Esophagus muscularis mucosa (tissue), 4 donors: ENCODE data around the gene RUNX3. TPM values are rescaled to one million over a fixed set of nuclear protein-coding genes. Genes with fewer than 3 reads are reported as not detected.

Experiments used
- DNase-seq: peaks from one replicate; pipeline ENCODE4 v3.0.0-alpha.2; 2017; ENCODE audit errors: extremely low spot score
- H3K27ac ChIP-seq, 4 donors: fragments of 200-600 bp; sonication (generic); replicated peaks in 1 of 4; 1 replicate in 3 of 4; 2 replicates in 1 of 4; pipeline ENCODE4 v1.5.1; 2016 to 2019; ENCODE audit warnings: mild to moderate bottlenecking in 1 of 4
- H3K27me3 ChIP-seq, 4 donors: fragments of 200-600 bp; sonication (generic); one replicate each; pipeline versions ENCODE4 v1.5.1 to v1.6.0; 2016 to 2019
- H3K36me3 ChIP-seq, 4 donors: fragments of 200-600 bp; sonication (generic); one replicate each; pipeline ENCODE4 v1.5.1; 2016 to 2019
- H3K4me1 ChIP-seq, 4 donors: fragments of 200-600 bp; sonication (generic); one replicate each; pipeline ENCODE4 v1.5.1; 2016 to 2019
- H3K4me3 ChIP-seq, 4 donors: fragments of 200-600 bp; sonication (generic); 1 replicate in 2 of 4; 2 replicates in 2 of 4; pipeline ENCODE4 v1.5.1; 2016 to 2019; ENCODE audit warnings: mild to moderate bottlenecking in 4 of 4, moderate library complexity in 1 of 4
- H3K9me3 ChIP-seq, 4 donors: fragments of 200-600 bp; sonication (generic); 1 replicate in 3 of 4; 2 replicates in 1 of 4; pipeline ENCODE4 v1.5.1; 2016 to 2019
- CTCF ChIP-seq, 3 experiments: fragments of 200-600 bp in 2 of 3; fragments of 450-650 bp in 1 of 3; sonication (generic) in 2 of 3; IDR thresholded peaks; one replicate each; pipeline ENCODE4 v1.5.1; 2017 to 2019; ENCODE audit warnings: antibody characterized with exemption in 3 of 3, mild to moderate bottlenecking in 2 of 3, moderate library complexity in 1 of 3
- EP300 ChIP-seq: sonication (generic); formaldehyde crosslinking; IDR thresholded peaks from one replicate; pipeline ENCODE4 v1.6.1; 2017; ENCODE audit warnings: antibody characterized with exemption
- POLR2A ChIP-seq: fragments of 450-650 bp; IDR thresholded peaks from one replicate; pipeline ENCODE4 v1.6.1; 2017; ENCODE audit warnings: antibody characterized with exemption, moderate library complexity, mild to moderate bottlenecking, low read depth
- POLR2AphosphoS5 ChIP-seq, 2 donors: sonication (generic); formaldehyde crosslinking; IDR thresholded peaks; one replicate each; pipeline ENCODE4 v1.6.1; 2017; ENCODE audit warnings: antibody characterized with exemption in 2 of 2
- WGBS: methylation state at CpG from one replicate; pipeline ENCODE4 v1.1.5; 2018; 5-methylcytosine and 5-hydroxymethylcytosine counted together
- intact Hi-C: fragments of 100-400 bp; cut with DNase I; formaldehyde crosslinking; loops from one replicate; pipeline ENCODE4 v1.15.1; 2023
- total RNA-seq, 4 donors: library from RNA; depleted of rRNA; stranded (reverse); fragments of >200 nt; gene quantifications; one replicate each; pipeline versions ENCODE4 v1.1.0 to v1.2.1, GENCODE V29; 2016

Gene RUNX3
- total RNA-seq, 4 donors from 2014 or later, result 0.91 to 4.4 (median 2.3) TPM

DNA sequence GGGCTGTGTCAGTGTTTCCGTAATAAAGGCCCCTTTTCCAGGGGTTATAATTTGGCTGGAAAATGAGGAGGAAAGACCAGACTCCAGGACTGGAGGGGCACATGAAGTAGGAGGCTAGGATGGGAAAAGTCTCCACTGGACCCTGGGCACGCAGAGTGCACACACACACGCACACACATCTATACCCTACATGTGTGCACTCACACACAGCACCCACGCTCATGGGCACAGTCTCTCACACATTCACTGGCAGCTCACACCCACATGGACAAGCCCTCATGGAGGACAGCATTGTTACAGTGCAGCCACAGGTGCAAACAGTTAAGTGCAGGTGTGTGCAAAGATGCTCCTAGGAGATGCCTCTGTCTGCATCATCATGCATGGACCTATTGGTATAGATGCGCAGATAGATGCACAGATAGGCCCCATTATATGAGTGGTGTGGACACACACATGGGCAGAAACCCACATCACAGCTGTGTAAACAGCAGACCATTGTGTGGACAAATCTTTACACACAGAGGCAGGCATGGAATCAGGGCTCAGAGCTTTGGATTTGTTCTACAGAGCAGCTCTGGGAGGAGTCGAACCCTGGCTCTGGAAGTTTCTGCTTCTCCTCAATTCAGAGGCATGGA is 9.1 kb upstream of the RUNX3 start:
- H3K27ac ChIP-seq, result no peak overlapping the region
- 92% methylated on average over 6 of the region's 6 CpGs for WGBS
- peaks cover 0 to 45% (median 6%) of the 10 kb centered on the region in 4 donors for H3K27me3 ChIP-seq
- H3K9me3 ChIP-seq, result no peaks in the 10 kb centered on the region
- H3K4me3 ChIP-seq, result no peak overlapping the region
- no peaks in the 10 kb centered on the region for H3K4me1 ChIP-seq
- TF ChIP-seq POLR2A, result no peak
- H3K36me3 ChIP-seq, result no peaks in the 10 kb centered on the region
- DNase-seq, result no peak
- intact Hi-C loops, result loop anchor here (10.0 kb wide), 2 partner anchors 156 to 266 kb away; no protein-coding TSS in a partner anchor

- Histone ChIP-seq H3K9me3 (no peaks in the 10 kb centered on the region), H3K36me3 (no peaks in the 10 kb centered on the region), H3K27me3 (peaks cover 0 to 54% (median 15%) of the 10 kb centered on the region in 4 donors), H3K4me1 (no peaks in the 10 kb centered on the region), H3K4me3 (no peak overlapping the region), H3K27ac (no peak overlapping the region)
- intact Hi-C loops, result loop anchor here (10.0 kb wide), 2 partner anchors 157 to 267 kb away; no protein-coding TSS in a partner anchor
- TF ChIP-seq CTCF (IDR thresholded peaks at IDR 0.05) (no peak), POLR2AphosphoS5 (IDR thresholded peaks at IDR 0.05) (no peak), EP300 (no peak), POLR2A (no peak)
- DNase-seq, result no peak
- 83% methylated on average over 7 of the region's 7 CpGs for WGBS
Observed at GRCh38 chr1:24938276-24938675, 8.2 kb upstream of the RUNX3 start.

DNA sequence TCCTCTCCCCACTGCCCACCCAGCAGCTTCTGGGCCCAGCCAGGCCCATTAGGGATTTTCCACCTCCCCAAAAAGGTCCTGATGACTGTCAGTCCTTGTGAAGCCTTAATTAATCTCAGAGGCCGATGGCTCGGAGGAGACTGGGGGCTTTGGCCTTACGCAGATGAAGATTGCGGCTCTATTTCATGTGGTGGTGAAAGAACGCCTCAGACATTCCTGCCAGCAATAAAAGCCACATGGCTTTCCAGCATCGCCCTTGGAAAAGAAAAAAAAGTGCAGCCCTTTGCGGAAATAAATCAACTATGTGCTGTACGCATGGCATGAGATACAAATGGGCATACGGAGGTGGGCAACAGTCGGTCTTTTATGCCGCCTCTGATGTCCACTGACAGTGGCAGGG is 6.6 kb upstream of the RUNX3 start:
- intact Hi-C loops, result loop anchor here (10.0 kb wide), 2 partner anchors 158 to 268 kb away; no protein-coding TSS in a partner anchor
- no peak for DNase-seq
- Histone ChIP-seq H3K36me3 (no peaks in the 10 kb centered on the region), H3K27me3 (peaks cover 0 to 55% (median 31%) of the 10 kb centered on the region in 4 donors), H3K4me1 (peaks cover 7 to 12% (median 11%) of the 10 kb centered on the region in 4 donors), H3K4me3 (no peak overlapping the region), H3K9me3 (no peaks in the 10 kb centered on the region), H3K27ac (no peak overlapping the region)
- WGBS, result 93% methylated on average over 11 of the region's 11 CpGs
- no peak for TF ChIP-seq POLR2AphosphoS5 (IDR thresholded peaks at IDR 0.05)
- no peak for TF ChIP-seq POLR2A
- TF ChIP-seq EP300, result no peak
- no peak for TF ChIP-seq CTCF (IDR thresholded peaks at IDR 0.05)

DNA sequence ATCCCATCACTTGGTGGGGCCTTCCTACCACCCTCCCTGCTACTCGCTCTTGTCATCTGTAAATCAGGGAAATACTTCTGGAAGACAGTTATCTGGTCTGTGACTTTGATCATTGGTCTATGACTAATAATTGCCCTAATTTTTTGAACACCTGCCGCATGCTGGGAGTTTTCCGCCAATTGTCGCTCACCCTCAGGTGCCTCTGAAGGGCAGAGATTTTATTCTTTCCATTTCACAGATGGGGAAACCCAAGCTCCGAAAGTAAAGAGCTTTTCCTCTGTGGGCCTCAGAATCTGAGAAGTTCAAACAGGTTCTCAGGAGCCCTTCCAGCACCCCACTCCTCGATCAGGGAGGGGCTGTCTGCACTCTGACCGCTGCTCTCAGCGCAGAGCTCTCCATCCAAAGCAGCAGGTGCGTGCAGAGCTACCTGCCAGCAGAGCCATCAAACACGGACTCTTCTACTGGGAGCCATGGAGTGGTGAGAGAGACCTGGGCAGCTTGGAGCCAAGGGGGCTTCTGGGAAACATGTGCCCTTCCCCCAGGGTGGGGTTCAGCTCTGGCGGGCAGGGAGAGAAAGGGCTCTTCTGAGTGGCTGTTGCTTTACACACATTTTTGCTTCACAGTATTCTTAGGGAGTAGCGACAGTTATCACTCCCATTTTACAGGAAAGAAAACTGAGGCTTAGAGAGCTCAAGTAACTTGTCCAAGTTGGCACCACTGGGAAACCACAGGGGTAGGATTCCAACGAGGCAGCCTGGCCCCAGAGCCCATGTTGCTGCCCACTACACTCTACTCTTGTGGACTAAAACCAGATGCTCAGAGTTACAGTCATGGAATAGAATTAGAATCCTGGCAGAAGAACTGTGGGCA is 5.8 kb upstream of the RUNX3 start:
- no peak overlapping the region for H3K4me3 ChIP-seq
- no peaks in the 10 kb centered on the region for H3K9me3 ChIP-seq
- intact Hi-C loops, result loop anchor here (10.0 kb wide), 2 partner anchors 159 to 269 kb away; no protein-coding TSS in a partner anchor
- WGBS, result 88% methylated on average over 12 of the region's 13 CpGs
- no peak overlapping the region for H3K27ac ChIP-seq
- peaks cover 9 to 20% (median 20%) of the 10 kb centered on the region in 4 donors for H3K4me1 ChIP-seq
- peaks cover 0 to 63% (median 38%) of the 10 kb centered on the region in 4 donors for H3K27me3 ChIP-seq
- H3K36me3 ChIP-seq, result no peaks in the 10 kb centered on the region
- DNase-seq, result no peak
- TF ChIP-seq POLR2A (no peak), CTCF (IDR thresholded peaks at IDR 0.05) (no peak), POLR2AphosphoS5 (IDR thresholded peaks at IDR 0.05) (no peak), EP300 (no peak)

DNA sequence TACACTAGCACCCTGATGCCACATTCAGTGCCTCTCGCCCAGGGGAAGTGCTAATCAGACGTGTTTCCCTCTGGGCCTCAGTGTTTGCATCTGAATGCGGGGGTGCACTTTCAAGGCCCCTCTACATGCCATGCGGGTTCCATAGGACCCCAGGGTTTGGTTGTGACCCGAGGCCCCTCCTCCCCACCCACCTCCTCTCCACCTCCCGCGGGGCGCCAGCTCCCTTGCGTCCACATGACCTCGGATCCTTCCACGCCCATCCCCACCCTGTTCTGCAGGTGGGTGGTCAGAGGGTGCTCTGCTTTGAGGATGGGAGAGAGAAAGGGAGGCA is 5.1 kb upstream of the RUNX3 start:
- DNase-seq, result no peak
- intact Hi-C loops, result loop anchor here (10.0 kb wide), 2 partner anchors 160 to 270 kb away; no protein-coding TSS in a partner anchor
- no peaks in the 10 kb centered on the region for H3K36me3 ChIP-seq
- H3K27ac ChIP-seq, result no peak overlapping the region
- peaks cover 0 to 70% (median 45%) of the 10 kb centered on the region in 4 donors for H3K27me3 ChIP-seq
- WGBS, result 57% methylated on average over 9 of the region's 11 CpGs
- H3K4me3 ChIP-seq, result no peak overlapping the region
- H3K4me1 ChIP-seq, result peaks cover 15 to 27% (median 27%) of the 10 kb centered on the region in 4 donors
- H3K9me3 ChIP-seq, result no peaks in the 10 kb centered on the region
- TF ChIP-seq POLR2AphosphoS5 (IDR thresholded peaks at IDR 0.05) (no peak), CTCF (IDR thresholded peaks at IDR 0.05) (no peak), EP300 (no peak), POLR2A (no peak)
